NOMO-1 treated with dmso at 0.1 percent for 144 hours (cell line): ENCODE measurements around the gene RPS21.
A peak's percentile ranks its signal among the peaks of the same experiment; 100 is the strongest.

Experiments
- DNase-seq: peaks from one replicate; lab custom pipeline; 2025; ENCODE audit not compliant: unreplicated experiment; lab: John Stamatoyannopoulos, UW

Gene RPS21

GRCh38 chr20:62395311-62396242, 8.7 kb downstream of the RPS21 start:
- no peak for DNase-seq

GRCh38 chr20:62396367-62397239, 9.7 kb downstream of the RPS21 start:
- DNase-seq, result no peak

GRCh38 chr20:62398120-62398821, 11.4 kb downstream of the RPS21 start:
- DNase-seq, result no peak

- no peak for DNase-seq
Measured at GRCh38 chr20:62400021-62400420, 13.1 kb downstream of the RPS21 start.

GRCh38 chr20:62400541-62400940, 13.6 kb downstream of the RPS21 start:
- DNase-seq, result no peak

GRCh38 chr20:62401331-62401779, 14.5 kb downstream of the RPS21 start:
- DNase-seq, result no peak

- DNase-seq, result no peak
Measured at GRCh38 chr20:62402456-62403150, 15.7 kb downstream of the RPS21 start.

- no peak for DNase-seq
Measured at GRCh38 chr20:62403331-62403730, 16.4 kb downstream of the RPS21 start.

- no peak for DNase-seq
Measured at GRCh38 chr20:62404112-62404665, 17.3 kb downstream of the RPS21 start.

GRCh38 chr20:62404761-62405107, 17.8 kb downstream of the RPS21 start:
- DNase-seq, result no peak

GRCh38 chr20:62405108-62405980, 18.4 kb downstream of the RPS21 start:
- no peak for DNase-seq

- no peak for DNase-seq
Measured at GRCh38 chr20:62405981-62406513, 19.1 kb downstream of the RPS21 start.

GRCh38 chr20:62406635-62407176, 19.8 kb downstream of the RPS21 start:
- DNase-seq, result no peak

- peak; percentile 91 for DNase-seq
Measured at GRCh38 chr20:62407221-62407992, 20.5 kb downstream of the RPS21 start, which contains the start of gene CABLES2. TSS of gene CABLES2 (minus strand) at chr20:62407285. CDS start at chr20:62407276, 9 bp downstream.

GRCh38 chr20:62408055-62408454, 21.2 kb downstream of the RPS21 start:
- no peak for DNase-seq

- DNase-seq, result no peak
Measured at GRCh38 chr20:62408640-62409039, 21.7 kb downstream of the RPS21 start.

GRCh38 chr20:62409086-62409853, 22.4 kb downstream of the RPS21 start:
- DNase-seq, result no peak
